Erythroblast (primary cell): ENCODE results near the gene CTF1.

Experiments
- GATA1 ChIP-seq: IDR thresholded peaks from 2 replicates; pipeline ENCODE4 v1.6.1; 2011; ENCODE audit warnings: low read depth, mild to moderate bottlenecking, control low read depth, low read length, moderate library complexity
- POLR2A ChIP-seq: IDR thresholded peaks from 2 replicates; pipeline ENCODE4 v1.6.1; 2011; ENCODE audit warnings: mild to moderate bottlenecking, low read length

DNA sequence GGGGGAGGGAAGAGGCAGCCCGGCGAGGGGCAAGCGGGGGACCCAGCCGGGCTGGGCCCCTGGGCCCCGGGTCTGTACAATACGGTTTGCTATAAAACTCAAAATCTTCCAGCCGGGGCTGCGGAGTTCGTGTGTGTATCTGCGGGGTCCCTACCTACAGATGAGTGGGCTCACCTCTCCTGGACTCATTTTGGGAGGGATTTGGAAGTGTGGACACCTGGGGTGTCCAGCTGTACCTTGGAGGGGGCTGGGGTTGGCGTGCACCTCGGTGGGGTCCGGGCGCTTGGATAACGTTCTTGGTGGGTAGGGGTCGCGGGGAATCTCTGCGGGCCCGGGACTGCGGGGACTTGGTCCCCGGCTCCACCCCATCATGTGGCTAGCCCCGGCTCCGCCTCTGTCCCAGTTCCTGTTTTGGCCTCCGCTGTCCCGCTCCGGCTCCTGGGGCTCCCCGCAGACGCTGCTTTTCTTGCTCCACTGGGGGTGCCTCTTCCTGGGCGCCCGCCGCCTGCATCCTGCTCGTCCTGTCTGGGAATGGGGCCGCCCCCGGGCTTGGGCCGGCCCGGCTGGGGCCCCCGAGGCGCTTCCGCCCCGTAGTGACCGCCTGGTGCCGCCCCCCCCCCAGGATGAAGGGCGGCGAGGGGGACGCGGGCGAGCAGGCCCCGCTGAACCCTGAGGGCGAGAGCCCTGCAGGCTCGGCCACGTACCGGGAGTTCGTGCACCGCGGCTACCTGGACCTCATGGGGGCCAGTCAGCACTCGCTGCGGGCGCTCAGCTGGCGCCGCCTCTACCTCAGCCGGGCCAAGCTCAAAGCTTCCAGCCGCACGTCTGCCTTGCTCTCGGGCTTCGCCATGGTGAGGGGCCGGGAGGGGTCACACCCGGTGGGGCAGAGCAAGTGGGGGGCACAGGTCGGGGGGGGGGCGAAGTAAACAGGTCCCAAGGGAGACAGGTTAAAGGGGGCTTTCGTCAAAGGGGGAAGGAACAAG is 52.5 kb downstream of the CTF1 start, which contains the start of gene ORAI3:
- TF ChIP-seq POLR2A (peak; percentile 52), GATA1 (no peak)
